ENCODE data around the gene TECPR1. TPM values are rescaled to one million over a fixed set of nuclear protein-coding genes. Genes with fewer than 3 reads are reported as not detected.

Gene TECPR1
- total RNA-seq, 1 donor from 2014 or later, result 86.3 TPM

DNA sequence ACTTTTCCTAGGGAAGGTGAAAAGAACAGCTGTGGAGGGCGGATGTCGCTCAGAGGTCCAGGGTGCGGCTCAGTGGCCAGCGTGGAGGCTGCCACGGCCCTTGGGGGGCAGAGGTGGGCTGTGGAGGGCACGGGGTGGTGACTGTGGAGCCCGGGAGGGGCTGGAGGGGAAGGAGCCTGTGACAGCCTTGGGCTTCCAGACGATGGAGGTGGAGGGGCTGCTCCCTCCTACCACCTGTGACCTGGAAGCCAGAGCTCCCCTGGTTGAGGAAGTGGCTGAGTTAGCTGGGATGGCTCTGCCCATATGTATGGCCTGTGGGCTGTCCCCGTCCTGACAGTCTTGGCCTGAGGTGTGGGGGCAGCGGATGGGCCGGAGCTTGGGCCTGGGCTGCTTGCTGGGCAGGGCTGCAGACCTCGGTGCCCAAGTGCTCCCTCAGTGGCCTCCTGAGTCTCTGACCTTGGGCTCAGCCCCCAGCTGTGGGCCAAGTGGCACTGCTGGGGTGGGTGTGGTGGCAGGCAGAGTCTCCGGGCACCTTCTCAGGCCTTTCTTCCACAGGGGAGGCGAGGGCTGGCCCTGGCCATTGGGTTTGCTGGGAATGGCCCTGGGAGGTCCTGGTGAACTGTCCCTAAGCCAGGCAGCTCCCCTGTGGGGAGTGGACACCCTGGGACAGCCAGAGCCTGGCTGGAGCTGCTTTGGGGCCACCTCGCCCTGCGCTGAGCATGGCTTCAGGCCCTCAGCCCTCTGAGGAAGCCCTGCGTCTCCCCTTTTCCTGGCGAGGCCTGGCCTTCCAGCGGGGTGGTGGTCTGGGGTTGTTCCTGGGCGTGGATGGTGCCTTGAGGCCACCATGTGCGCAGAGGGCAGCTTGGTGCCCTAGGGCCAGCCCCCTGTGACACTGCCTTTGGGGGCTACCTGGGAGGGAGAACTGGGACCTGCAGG lies 33.4 kb upstream of the TECPR1 start:
- intact Hi-C loops (cut with micrococcal nuclease), result no loop called here

DNA sequence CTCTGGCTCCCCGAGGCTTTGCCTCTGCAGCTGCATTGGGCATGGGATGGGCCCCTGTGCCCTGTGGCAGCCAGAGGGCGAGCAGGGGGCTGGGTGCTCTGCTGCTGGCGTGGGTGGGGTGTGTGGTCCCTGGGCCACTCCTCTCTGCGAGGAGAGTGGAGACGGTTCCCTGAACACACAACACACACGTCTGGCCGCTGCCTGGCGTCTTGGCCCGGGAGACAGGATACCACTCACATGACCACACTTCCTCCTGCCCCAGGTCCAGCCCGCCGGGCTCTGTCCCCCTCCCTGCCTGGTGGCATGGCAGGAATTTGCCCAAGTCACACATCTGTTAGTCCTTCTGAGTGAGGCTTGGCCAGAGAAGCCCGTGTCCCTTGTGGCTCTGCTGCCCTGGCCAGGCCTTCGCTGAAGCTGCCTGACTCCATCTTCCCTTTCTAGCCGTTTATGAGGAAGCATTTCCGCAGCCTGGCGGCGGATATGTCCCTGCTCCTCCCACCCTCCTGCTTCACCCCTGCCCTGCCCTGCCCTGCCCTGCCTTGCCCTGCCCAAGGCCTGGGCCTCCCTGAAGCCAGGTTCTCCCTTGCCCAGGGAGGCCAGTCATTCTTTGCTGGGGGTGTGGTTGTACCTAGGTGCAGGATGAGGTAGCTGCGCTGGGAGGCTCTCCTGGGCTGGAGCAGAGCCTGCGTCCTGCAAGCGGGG lies 32.5 kb upstream of the TECPR1 start:
- intact Hi-C loops (cut with micrococcal nuclease), result no loop called here

DNA sequence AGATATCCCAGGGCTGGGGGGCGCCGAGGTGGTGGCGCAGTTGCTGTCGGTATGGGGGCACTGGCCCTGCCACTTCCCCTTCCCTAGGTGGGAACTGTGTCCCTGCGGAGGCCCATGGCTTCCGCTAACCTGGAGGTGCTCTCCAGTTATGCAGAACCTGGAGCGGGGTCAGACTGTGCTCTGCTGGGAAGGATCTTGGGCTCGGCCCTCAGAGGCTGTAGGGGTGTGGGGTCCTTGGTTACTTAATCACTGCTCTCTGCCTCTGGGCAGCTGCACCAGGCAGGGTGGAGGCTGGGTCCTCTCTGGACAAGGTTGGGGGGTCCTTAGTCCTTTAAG lies 31.8 kb upstream of the TECPR1 start:
- intact Hi-C loops (cut with micrococcal nuclease), result no loop called here

DNA sequence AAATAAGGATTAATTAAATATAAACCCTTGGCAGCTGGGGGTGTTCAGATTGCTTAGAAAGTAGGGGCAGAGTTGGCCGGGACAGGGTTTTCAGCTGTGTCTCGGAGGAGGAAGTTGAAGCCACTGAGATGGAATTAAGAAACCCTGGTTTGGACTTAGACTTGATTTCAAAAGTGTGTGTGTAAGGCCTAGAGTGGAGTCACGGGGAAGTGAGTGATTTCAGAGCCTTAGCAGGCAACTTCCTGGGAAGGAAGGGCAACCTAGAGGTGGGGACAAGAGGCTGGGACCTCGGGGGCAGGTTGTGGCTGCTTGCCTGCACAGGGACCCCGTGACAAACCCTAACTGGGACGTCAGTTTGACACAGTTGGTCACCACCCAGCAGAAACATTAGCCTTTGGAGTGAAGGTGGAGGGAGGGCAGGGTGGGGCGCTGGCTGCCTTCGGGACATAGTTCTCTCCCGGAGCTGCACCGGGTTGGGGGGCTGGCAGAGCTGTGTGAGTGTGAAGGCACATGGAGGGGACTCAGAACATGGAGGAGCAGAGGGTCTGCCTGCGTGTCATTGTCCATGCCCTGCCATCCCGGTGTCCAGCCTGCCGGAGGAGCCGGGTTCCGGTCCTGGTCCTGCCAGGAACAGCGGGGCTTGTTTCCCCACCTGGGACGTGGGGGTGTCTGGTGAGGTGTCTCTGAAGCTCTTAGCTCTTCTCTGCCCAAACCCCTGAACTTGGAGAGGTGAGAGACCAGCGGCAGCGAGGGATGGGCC lies 31.3 kb upstream of the TECPR1 start:
- intact Hi-C loops (cut with micrococcal nuclease), result no loop called here

DNA sequence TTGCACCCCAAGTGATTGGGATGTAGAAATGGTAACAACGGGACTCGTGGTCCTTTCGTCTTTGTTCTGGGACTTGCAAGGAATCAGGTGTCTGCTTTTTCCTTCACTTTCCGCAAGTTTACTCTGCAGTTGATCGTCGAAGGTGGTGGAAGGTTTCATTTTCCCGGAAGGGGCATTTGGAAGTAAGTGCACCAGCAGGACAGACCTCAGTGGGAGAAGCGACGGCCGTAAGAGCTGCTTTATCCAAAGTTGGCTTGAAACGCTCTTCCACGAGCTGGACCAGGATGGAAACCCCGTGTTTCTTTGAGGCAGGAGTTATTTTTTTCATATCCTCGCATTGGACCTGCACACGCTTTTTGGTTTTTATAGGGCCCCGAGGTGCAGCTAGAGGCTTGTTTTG lies 30.7 kb upstream of the TECPR1 start:
- intact Hi-C loops (cut with micrococcal nuclease), result no loop called here

DNA sequence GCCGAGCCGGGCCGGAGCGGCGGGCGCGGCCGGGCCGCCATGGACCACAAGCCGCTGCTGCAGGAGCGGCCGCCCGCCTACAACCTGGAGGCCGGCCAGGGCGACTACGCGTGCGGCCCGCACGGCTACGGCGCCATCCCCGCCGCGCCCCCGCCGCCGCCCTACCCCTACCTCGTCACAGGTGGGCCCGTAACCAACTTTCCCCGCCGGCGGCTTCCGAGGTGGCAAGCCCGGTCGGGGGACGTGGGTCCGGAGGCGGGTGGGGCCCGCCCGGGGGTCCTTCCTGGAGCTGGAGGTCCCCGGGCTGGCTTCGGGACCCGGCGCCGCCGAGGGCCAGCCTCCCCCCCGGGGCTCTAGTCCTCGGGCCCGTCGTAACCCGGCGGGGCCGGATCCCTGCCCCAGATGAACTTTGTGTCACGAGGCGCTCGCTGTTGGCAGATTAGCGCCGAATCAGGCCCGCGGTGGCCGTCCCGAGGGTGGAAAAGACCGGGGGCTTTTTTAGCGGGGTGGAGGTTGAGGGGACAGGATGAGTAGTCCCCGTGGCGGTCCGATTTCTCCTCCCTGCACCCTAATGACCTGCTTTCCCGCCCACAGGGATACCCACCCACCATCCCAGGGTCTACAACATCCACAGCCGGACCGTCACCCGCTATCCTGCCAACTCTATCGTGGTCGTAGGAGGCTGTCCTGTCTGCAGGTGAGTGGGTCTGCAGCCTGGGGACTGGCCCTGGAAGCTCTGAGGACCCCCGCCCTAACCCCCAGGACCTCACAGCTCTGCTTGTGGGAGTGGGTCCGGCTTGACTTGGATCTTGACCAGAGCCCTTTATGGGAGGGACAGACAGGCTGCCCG lies 29.9 kb upstream of the TECPR1 start:
- intact Hi-C loops (cut with micrococcal nuclease), result loop anchor here (1.0 to 2.0 kb wide), 11 partner anchors 31 to 1165 kb away; partner anchors contain the start of genes ASNS, BAIAP2L1, LMTK2 and SDHAF3

DNA sequence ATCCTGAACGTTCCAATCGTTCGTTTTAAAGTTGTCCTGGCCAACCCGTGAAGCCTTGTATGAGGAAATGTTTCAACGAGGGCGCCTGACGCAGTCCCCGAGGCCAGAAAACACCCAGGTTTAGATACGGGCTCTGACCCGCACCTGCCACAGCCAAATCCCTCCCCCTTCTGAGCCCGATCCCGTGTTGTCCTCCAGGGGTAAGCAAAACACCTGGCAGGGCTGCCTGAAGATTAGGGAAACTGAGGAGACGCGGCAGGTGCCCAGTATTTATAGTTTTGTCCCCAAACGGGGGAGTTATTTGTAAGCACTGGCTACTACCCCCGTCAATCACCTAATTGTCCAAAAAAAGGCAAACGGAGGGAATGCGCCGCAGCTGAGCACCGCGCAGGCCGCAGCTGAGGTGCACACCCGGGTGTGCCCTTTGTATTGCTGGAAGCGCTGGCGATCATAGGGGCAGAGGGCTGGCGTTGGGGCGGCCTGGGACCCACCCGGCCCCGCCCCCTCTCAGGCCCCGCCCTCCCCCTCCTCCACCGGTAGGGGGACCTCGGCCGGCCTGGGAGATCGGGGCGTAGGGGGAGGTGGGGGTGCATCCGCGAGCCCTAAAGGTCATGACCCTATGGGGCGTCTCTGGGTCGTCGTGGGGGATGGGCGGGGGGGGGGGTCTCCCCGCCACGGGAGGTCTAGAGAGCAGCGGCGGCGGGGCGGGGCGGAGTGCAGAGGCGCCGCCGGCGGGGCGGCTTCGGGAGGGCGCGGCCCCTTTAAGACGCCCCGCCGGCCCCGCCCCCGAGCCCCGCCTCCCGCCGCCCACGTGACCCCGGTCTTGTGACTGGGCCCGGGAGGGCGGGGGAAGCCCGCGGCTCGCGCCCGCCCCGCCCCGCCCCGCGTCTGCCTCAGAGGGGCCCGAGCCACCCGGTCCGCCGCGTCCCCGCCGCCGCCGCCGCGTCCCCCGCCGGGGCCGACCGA lies 29.0 kb upstream of the TECPR1 start, which contains the start of gene BRI3:
Gene BRI3 (plus strand): TSS at position 896 of the 966 bp plus-strand sequence. CDS start 110 bp downstream, outside the sequence.
- intact Hi-C loops (cut with micrococcal nuclease), result loop anchor here (1.0 to 2.0 kb wide), 11 partner anchors 30 to 1164 kb away; partner anchors contain the start of genes ASNS, BAIAP2L1, LMTK2 and SDHAF3

DNA sequence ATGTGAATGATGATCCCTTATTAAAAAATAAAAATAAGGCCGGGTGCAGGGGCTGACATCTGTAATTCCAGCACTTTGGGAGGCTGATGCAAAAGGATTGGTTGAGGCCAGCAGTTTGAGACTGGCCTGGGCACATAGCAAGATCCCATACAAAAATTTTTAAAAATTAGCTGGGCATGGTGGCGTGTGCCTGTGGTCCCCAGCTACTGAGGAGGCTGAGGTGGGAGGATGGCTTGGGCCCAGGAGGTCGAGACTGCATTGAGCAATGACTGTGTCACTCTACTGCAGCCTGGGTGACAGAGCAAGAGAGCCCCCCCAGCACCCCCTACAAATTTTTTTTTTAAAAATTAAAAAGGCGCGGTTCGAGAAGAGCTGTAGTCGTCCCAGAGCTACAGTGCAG lies 28.3 kb upstream of the TECPR1 start:
- intact Hi-C loops (cut with micrococcal nuclease), result loop anchor here (2.0 kb wide), 1 partner anchor 863 kb away; no protein-coding TSS in a partner anchor

DNA sequence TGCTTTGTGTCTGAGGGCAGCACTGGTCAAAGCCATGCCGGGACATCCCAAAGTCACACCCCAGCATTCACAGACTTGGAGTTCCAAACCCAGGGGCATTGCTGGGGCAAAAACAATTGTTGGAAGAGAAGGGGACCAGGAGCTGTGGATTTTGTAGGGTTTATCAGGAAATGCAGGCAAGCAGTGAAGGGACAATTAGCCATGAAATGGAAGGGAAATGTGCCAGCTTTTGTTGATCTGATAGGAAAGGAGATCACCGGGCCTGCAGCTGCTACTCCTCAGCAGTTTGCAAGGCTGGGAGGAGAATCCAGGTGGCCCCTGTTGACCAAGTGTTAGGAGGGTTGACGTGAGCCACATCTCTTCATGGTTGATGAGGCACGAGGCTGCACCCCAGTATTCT lies 26.9 kb upstream of the TECPR1 start:
- intact Hi-C loops (cut with micrococcal nuclease), result no loop called here

DNA sequence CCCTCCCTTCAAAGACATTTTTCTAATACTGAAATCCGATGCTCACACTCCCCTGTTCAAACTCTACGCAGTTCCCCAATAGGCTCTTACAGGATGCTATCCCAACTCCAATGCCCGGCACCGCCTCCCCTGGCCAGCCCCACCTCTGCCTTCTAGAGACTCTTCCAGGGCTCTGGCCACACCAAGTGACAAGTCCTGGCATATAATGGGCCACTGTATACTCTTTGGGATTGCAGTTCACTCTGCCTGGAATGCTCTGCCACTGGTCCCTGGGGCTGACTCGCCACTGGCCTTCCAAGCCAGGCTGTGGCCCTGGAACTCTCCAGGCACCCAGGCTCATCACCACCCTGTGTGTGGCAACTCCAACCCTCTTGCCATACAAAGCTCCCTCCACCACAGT lies 26.4 kb upstream of the TECPR1 start:
- intact Hi-C loops (cut with micrococcal nuclease), result no loop called here

DNA sequence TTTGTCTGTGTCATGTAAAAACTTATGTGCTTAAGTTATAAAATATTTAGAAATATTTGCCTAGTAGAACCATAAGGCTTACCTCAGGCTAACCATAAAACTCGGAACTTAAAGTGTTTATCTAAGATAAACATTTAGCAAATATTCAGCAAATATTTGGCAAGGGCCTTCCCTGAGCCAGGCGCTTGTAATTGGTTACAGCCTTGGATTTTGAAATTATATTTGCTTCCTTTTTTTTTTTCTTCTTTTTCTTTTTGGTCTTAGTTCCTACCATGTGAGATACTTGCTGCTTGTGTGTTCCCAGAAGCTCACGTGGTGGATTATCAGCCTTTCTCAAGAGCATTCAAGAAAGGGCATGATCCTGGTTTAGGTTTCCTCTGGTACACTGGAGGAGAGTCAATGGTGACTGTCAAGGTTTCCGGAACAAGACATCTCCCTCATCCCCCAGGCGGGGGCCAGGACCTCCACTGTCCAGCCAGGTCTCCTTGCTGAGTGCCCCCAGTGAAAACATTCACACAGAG lies 24.3 kb upstream of the TECPR1 start:
- intact Hi-C loops (cut with micrococcal nuclease), result no loop called here

DNA sequence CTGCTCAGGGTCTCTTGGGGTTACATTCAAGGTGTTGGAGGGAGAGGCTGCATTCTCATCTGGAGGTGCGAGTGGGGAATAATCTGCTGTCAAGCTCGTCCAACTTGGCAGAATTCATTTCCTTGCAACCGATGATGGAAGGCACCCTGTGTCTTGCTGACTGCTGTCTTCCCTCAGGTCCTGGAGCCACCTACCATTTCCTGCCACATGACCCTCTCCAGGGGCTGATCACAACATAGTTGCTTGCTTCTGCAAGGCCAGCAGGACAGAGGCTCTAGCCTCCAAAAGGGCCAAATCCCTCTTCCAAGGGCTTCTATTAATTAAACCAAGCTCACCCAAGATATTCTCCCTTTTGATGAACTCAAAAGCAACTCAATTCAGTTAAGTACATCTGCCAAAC lies 15.3 kb upstream of the TECPR1 start:
- intact Hi-C loops (cut with micrococcal nuclease), result no loop called here

DNA sequence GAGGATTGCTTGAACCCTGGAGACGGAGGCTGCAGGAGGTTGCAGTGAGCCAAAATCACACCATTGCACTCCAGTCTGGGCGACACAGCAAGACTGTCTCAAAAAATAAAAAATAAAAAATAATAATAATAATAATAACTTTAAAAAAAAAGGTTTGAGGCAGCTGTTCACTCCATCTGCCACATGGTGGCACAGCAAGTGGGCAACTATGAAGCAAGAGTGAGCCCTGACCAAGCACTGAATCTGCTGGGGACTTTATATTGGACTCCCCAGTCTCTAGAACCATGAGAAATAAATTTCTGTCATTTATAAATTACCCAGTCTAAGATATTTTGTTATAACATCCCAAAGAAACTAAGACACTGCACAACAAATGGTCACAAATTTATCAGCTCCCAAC lies 14.8 kb upstream of the TECPR1 start:
- intact Hi-C loops (cut with micrococcal nuclease), result no loop called here

DNA sequence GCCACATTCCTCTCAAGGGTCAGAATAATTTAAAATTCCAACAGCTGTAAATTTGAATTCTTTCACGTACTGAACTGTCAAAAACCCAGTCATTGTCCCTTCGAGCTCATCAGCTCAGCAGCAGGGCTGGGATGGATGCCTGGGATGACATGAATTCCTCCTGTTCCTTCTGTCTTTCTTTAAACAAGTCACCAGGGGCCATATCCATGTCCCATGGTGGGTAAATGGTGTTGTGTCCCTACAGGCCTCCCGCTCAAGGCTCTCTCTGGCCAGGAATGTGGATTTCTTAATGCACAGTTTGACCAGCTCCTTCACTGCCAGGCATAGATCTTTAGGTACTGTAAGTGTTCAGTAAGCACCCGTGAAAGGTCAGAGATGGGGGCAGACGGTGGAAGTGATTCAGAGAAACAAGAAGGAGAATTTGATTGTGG lies 13.8 kb upstream of the TECPR1 start:
- intact Hi-C loops (cut with micrococcal nuclease), result no loop called here

DNA sequence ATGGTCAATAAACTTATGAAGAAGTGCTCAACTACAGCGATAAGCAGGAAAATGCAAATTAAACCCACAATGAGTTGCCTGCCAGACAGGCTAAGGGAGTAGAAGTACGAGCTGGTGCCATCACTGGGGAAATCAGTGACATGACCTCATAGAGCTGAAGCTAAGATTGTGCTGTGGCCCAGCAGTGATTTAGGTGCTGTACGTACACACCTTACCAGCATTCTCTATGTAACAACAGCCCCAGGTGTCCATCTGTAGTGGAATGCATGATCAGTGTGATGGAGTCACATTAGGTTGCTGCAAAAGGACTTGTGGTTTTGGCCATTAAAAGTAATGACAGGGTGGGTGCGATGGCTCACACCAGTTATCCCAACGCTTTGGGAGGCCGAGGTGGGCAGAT lies 5.7 kb upstream of the TECPR1 start:
- intact Hi-C loops (cut with micrococcal nuclease), result loop anchor here (10.0 kb wide), 3 partner anchors 617 to 1783 kb away; partner anchors contain the start of genes ARPC1A, TMEM130 and TRRAP

DNA sequence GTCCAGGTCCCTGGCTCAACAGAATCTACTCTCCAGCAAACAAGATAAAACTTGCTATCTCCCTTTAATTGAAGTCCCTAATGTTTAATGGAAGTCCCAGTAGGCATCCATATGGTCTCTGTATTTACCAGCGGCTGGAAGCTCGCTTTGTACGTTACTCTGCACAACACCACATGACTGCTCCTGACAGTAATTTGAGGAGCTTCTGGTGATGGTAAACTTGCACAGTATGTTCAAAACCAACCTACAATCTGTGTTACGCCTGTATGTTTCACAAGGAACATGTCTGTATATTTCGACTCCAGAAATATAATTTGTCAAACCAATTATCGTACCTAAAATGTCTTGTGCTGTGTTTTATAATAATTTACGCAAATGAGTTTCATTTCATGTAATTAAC lies 4.4 kb upstream of the TECPR1 start:
- intact Hi-C loops (cut with micrococcal nuclease), result loop anchor here (10.0 kb wide), 3 partner anchors 618 to 1782 kb away; partner anchors contain the start of genes ARPC1A, TMEM130 and TRRAP

DNA sequence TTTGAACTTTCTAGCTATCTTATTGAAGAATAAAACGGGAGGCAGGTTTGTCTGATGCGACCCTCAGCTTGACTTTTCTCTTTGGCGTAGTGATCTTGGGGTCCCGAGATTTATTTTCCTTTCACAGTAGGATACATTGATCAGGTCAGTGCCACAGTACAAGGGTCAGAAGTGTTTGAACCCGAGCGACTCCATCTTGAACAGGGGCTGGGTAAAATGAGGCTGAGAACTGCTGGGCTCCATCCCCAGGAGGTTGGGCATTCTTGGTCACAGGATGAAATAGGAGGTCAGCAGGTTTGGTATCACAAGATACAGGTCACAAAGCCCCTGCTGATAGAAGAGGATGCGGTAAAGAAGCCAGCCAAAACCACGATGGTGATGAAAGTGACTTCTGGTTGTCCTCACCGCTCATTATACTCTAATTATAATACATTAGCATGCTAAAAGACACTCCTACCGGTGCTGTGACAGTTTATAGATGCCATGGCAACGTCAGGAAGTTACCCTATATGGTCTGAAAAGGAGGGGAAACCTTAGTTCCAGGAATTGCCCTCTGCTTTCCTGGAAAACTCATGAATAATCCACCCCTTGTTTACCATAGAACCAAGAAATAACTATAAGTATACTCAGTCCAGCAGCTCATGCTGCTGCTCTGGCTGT lies 3.0 kb upstream of the TECPR1 start:
- intact Hi-C loops (cut with micrococcal nuclease), result loop anchor here (5.0 to 10.0 kb wide), 4 partner anchors 233 to 1780 kb away; partner anchors contain the start of genes ARPC1A, TMEM130 and TRRAP

DNA sequence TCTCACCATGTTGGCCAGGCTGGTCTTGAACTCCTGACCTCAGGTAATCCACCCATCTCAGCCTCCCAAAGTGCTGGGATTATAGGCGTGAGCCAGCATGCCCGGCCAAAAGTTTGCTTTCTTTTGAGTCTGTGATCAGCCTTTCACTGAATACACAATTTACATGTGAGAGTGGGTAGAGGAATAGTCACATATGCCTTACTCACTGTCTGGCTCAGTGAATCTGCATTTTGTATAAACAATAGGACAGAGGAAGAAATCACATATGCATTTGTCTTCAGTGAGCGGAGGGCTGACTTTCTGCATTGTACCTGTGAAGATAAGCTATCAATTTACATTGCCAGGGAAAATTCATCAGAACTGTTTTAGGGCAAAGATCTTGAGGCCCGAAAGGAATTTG lies 2.5 kb upstream of the TECPR1 start:
- intact Hi-C loops (cut with micrococcal nuclease), result loop anchor here (5.0 to 10.0 kb wide), 4 partner anchors 232 to 1780 kb away; partner anchors contain the start of genes ARPC1A, TMEM130 and TRRAP

Measured in T-helper 1 cell treated with Interleukin-12 subunit alpha and Interleukin-12 subunit beta and Interleukin-4 antibody, amounts not matched to agents 30 ng/mL and 1 ng/mL, for 36 hours (primary cell).